HCT116 (cell line): Measurements from ENCODE around the gene HESX1. TPM values are rescaled to one million over a fixed set of nuclear protein-coding genes. Genes with fewer than 3 reads are reported as not detected.

Experiments
- ATAC-seq: fragments of 200-7000 bp; cut with Tn5 transposase; 2 replicates; pipeline ENCODE4 v1.9.1; 2020; ENCODE audit warnings: mild to moderate bottlenecking, moderate library complexity
- BruUV-seq: library from RNA; stranded (reverse); fragments of 400-500 nt; replicated peaks from 2 replicates; lab custom pipeline; 2021; lab: Mats Ljungman, UMichigan
- CTCF ChIA-PET: fragments of 300-600 bp; sonication (Branson Sonifier 250); formaldehyde crosslinking; loops from one replicate; lab custom pipeline; 2021; ENCODE audit warnings: antibody characterized with exemption; lab: Charles Lee
- POLR2A ChIA-PET: fragments of 300-600, 350-600 bp; sonication (Branson Sonifier 250); formaldehyde crosslinking; loops from one replicate; lab custom pipeline; 2021; ENCODE audit warnings: antibody characterized with exemption; lab: Charles Lee
- RAD21 ChIA-PET, 2 experiments: fragments of 300-600 bp; sonication (Branson Sonifier 250); formaldehyde crosslinking; loops; one replicate each; lab custom pipeline; 2023; ENCODE audit warnings: low total read pairs in 2 of 2; ENCODE audit not compliant: uncharacterized antibody in 2 of 2, unreplicated experiment in 2 of 2, low non-redundant PET in 1 of 2; lab: Charles Lee
- DNase-seq: peaks from one replicate; pipeline ENCODE4 v3.0.0-alpha.2; 2010; ENCODE audit warnings: low read depth, low spot score
- H2AFZ ChIP-seq: fragments of 200-600 bp; shearing (Covaris generic), sonication (generic); 2 replicates; pipeline ENCODE4 v1.6.1; 2017; ENCODE audit warnings: low read depth, mixed run types, mixed read lengths, antibody characterized with exemption, low read length; ENCODE audit not compliant: poor library complexity, severe bottlenecking
- H3K27ac ChIP-seq: 2 replicates; pipeline ENCODE4 v1.5.1; 2012; ENCODE audit warnings: low read depth, low read length
- H3K27me3 ChIP-seq: fragments of 200-600 bp; sonication (generic); 2 replicates; pipeline ENCODE4 v1.6.1; 2016; ENCODE audit warnings: mixed run types, low read length, mixed read lengths; ENCODE audit not compliant: insufficient read depth
- H3K36me3 ChIP-seq, 2 experiments: fragments of 200-500 bp in 1 of 2; fragments of 200-600 bp in 1 of 2; sonication (Bioruptor generic) in 1 of 2; sonication (generic) in 1 of 2; 2 replicates each; pipeline versions ENCODE4 v1.5.1 to v1.6.1; 2014 to 2016; ENCODE audit warnings: low read length in 2 of 2, inconsistent platforms in 1 of 2, mixed read lengths in 1 of 2, mixed run types in 1 of 2; ENCODE audit not compliant: insufficient read depth in 2 of 2, control insufficient read depth in 1 of 2
- H3K4me1 ChIP-seq, 2 experiments: fragments of 200-600 bp in 1 of 2; sonication (generic) in 1 of 2; 2 replicates each; pipeline versions ENCODE4 v1.5.1 to v1.6.1; 2012 to 2017; ENCODE audit warnings: low read length in 2 of 2, inconsistent platforms in 1 of 2, mild to moderate bottlenecking in 1 of 2, mixed read lengths in 1 of 2, mixed run types in 1 of 2, moderate library complexity in 1 of 2; ENCODE audit not compliant: insufficient read depth in 2 of 2, control insufficient read depth in 1 of 2
- H3K4me2 ChIP-seq: fragments of 200-600 bp; sonication (generic); 2 replicates; pipeline ENCODE4 v1.6.1; 2017; ENCODE audit warnings: mixed run types, low read length, mixed read lengths
- H3K4me3 ChIP-seq, 2 experiments: fragments of 200-600 bp in 1 of 2; sonication (generic) in 1 of 2; replicated peaks in 1 of 2; 2 replicates each; pipeline ENCODE4 v1.5.1; 2011 to 2016; ENCODE audit warnings: low read length in 2 of 2, control low read depth in 1 of 2, low read depth in 1 of 2, mild to moderate bottlenecking in 1 of 2, mixed read lengths in 1 of 2, mixed run types in 1 of 2
- H3K79me2 ChIP-seq: fragments of 200-600 bp; sonication (generic); 2 replicates; pipeline ENCODE4 v1.6.1; 2017; ENCODE audit warnings: mild to moderate bottlenecking, mixed run types, low read length, moderate library complexity, mixed read lengths; ENCODE audit not compliant: insufficient read depth
- H3K9ac ChIP-seq: fragments of 200-600 bp; sonication (generic); 2 replicates; pipeline ENCODE4 v1.6.1; 2016; ENCODE audit warnings: low read length, mixed read lengths
- H3K9me2 ChIP-seq: fragments of 200-600 bp; sonication (generic), shearing (Covaris generic); 2 replicates; pipeline ENCODE4 v1.6.1; 2017; ENCODE audit warnings: mixed run types, mild to moderate bottlenecking, moderate library complexity; ENCODE audit not compliant: insufficient read depth
- H3K9me3 ChIP-seq, 2 experiments: fragments of 200-500 bp in 1 of 2; fragments of 200-600 bp in 1 of 2; sonication (Bioruptor generic) in 1 of 2; sonication (generic) in 1 of 2; 2 replicates each; pipeline ENCODE4 v1.6.1; 2014 to 2017; ENCODE audit warnings: low read length in 2 of 2, mixed read lengths in 2 of 2, inconsistent platforms in 1 of 2, low read depth in 1 of 2, mild to moderate bottlenecking in 1 of 2, mixed run types in 1 of 2, moderate library complexity in 1 of 2; ENCODE audit not compliant: control insufficient read depth in 1 of 2, insufficient read depth in 1 of 2
- H4K20me1 ChIP-seq: fragments of 200-600 bp; sonication (generic), shearing (Covaris generic); 2 replicates; pipeline ENCODE4 v1.6.1; 2017; ENCODE audit warnings: mixed run types, mild to moderate bottlenecking, moderate library complexity; ENCODE audit not compliant: insufficient read depth
- ATF3 ChIP-seq: IDR thresholded peaks from 2 replicates; pipeline ENCODE4 v1.6.1; 2012
- CEBPB ChIP-seq: IDR thresholded peaks from 2 replicates; pipeline ENCODE4 v1.6.1; 2012; ENCODE audit warnings: low read depth
- CTCF ChIP-seq, 3 experiments: fragments of 200-600 bp in 1 of 3; sonication (generic) in 1 of 3; IDR thresholded peaks in 2 of 3; conservative IDR thresholded peaks in 1 of 3; 2 replicates each; pipeline ENCODE4 v1.5.1; 2012 to 2017; ENCODE audit warnings: low read depth in 2 of 3, low read length in 2 of 3, antibody characterized with exemption in 1 of 3, borderline replicate concordance in 1 of 3, control low read depth in 1 of 3, mild to moderate bottlenecking in 1 of 3, mixed read lengths in 1 of 3, mixed run types in 1 of 3, moderate library complexity in 1 of 3; ENCODE audit not compliant: insufficient read depth in 1 of 3
- EGR1 ChIP-seq: IDR thresholded peaks from 2 replicates; pipeline ENCODE4 v1.6.1; 2012; ENCODE audit warnings: low read depth
- EZH2 ChIP-seq: fragments of 200-600 bp; sonication (generic); IDR thresholded peaks from 2 replicates; pipeline ENCODE4 v1.6.1; 2017; ENCODE audit warnings: antibody characterized with exemption, mixed run types
- EZH2phosphoT487 ChIP-seq: fragments of 200-600 bp; IDR thresholded peaks from 2 replicates; pipeline ENCODE4 v1.6.1; 2018; ENCODE audit warnings: antibody characterized with exemption, borderline replicate concordance
- FOSL1 ChIP-seq: IDR thresholded peaks from 2 replicates; pipeline ENCODE4 v1.6.1; 2012; ENCODE audit warnings: low read depth
- MAX ChIP-seq: IDR thresholded peaks from 2 replicates; pipeline ENCODE4 v1.6.1; 2012
- POLR2A ChIP-seq: IDR thresholded peaks from 2 replicates; pipeline ENCODE4 v1.7.0; 2011; ENCODE audit warnings: borderline replicate concordance; ENCODE audit not compliant: insufficient read depth, insufficient read length; ENCODE audit errors: extremely low read depth
- RAD21 ChIP-seq: IDR thresholded peaks from 2 replicates; pipeline ENCODE4 v1.6.1; 2012; ENCODE audit warnings: low read depth, mild to moderate bottlenecking
- SIN3A ChIP-seq: IDR thresholded peaks from 2 replicates; pipeline ENCODE4 v1.6.1; 2012; ENCODE audit warnings: low read depth
- SRF ChIP-seq: IDR thresholded peaks from 2 replicates; pipeline ENCODE4 v1.6.1; 2012; ENCODE audit warnings: low read depth
- YY1 ChIP-seq: IDR thresholded peaks from 2 replicates; pipeline ENCODE4 v1.6.1; 2011; ENCODE audit warnings: low read length, low read depth, moderate library complexity, mild to moderate bottlenecking; ENCODE audit not compliant: insufficient replicate concordance; ENCODE audit errors: extremely low read depth
- ZFX ChIP-seq: fragments of 450-650 bp; IDR thresholded peaks from 2 replicates; pipeline ENCODE4 v1.6.1; 2017
- intact Hi-C: fragments of 100-400 bp; cut with micrococcal nuclease; formaldehyde crosslinking; loops from 2 replicates; pipeline ENCODE4 v1.10.0; 2022
- total RNA-seq: library from RNA; stranded (reverse); gene quantifications from one replicate; pipeline ENCODE4 v1.2.1, GENCODE V29; 2021; ENCODE audit not compliant: unreplicated experiment

The HESX1 gene
- total RNA-seq, 1 experiment from 2014 or later: 2.1 TPM

GRCh38 chr3:57166660-57167059 is 33.1 kb downstream of the HESX1 start:
- RAD21 ChIA-PET: no interaction called here
- Histone ChIP-seq H3K4me2 (no peak overlapping the region), H4K20me1 (no peaks in the 10 kb centered on the region), H3K79me2 (no peaks in the 10 kb centered on the region), H3K27me3 (no peaks in the 10 kb centered on the region), H3K9ac (no peak overlapping the region), H3K4me3 (no peak overlapping the region), H3K9me3 (no peaks in the 10 kb centered on the region), H2AFZ (no peak overlapping the region), H3K27ac (no peak overlapping the region), H3K9me2 (no peaks in the 10 kb centered on the region), H3K36me3 (no peaks in the 10 kb centered on the region), H3K4me1 (peaks cover 3 to 31% of the 10 kb centered on the region in 2 experiments; a peak in 3 of 4 replicates)
- intact Hi-C loops: no loop called here
- ATAC-seq (no peak), DNase-seq (no peak)
- CTCF ChIA-PET: interaction anchor here (0.9 kb wide), 1 partner anchor 14 kb away, joined by 3 read pairs; no protein-coding TSS in a partner anchor
- BruUV-seq: no TSS peak
- POLR2A ChIA-PET: no interaction called here
- no peak for TF ChIP-seq CTCF (IDR thresholded peaks at IDR 0.05 in 2 of 3, conservative IDR thresholded peaks at IDR 0.05 in 1 of 3; ENCODE audit: borderline replicate concordance in 1 of 3, insufficient read depth in 1 of 3, low read depth in 2 of 3, low read length in 2 of 3)
- no peak for TF ChIP-seq RAD21
- no peak for TF ChIP-seq ZFX

- intact Hi-C loops: no loop called here
- Histone ChIP-seq H3K9ac (no peak overlapping the region), H3K36me3 (no peaks in the 10 kb centered on the region), H2AFZ (peak overlapping the region; percentile 62), H3K27me3 (no peaks in the 10 kb centered on the region), H3K9me3 (no peaks in the 10 kb centered on the region), H3K4me1 (peaks cover 6 to 26% of the 10 kb centered on the region in 2 experiments; a peak in 3 of 4 replicates), H3K4me2 (peak overlapping the region; percentile 86), H3K79me2 (no peaks in the 10 kb centered on the region), H4K20me1 (no peaks in the 10 kb centered on the region), H3K27ac (no peak overlapping the region), H3K9me2 (no peaks in the 10 kb centered on the region), H3K4me3 (0 out of 4 replicates have a peak overlapping the region, but pooled peaks of 1 of the 2 experiments have one; percentile 9)
- no TSS peak for BruUV-seq
- no peak for DNase-seq
- TF ChIP-seq EZH2phosphoT487 (no peak), EGR1 (no peak), YY1 (no peak), RAD21 (no peak), MAX (no peak), EZH2 (no peak), POLR2A (no peak), SRF (no peak), ATF3 (no peak), FOSL1 (no peak), SIN3A (no peak), CEBPB (no peak)
- POLR2A ChIA-PET: no interaction called here
- CTCF ChIA-PET: no interaction called here
- ATAC-seq: no peak
- RAD21 ChIA-PET: no interaction called here
Observed at GRCh38 chr3:57165641-57166040, 34.1 kb downstream of the HESX1 start.
